T-helper 1 cell treated with Interleukin-12 subunit alpha and Interleukin-12 subunit beta and Interleukin-4 antibody, amounts not matched to agents 30 μg/mL and 1 μg/mL, for 36 hours (primary cell): ENCODE measurements around the gene BTN3A1.
"Not testable (repeated sequence)": the region's sequence is repeated elsewhere in the genome, so short reads cannot be mapped to it uniquely, and the experiment has no call there.

ENCODE experiments used
- H3K27ac Mint-ChIP-seq: one replicate; pipeline ENCODE4 v1.8.0; 2021; ENCODE audit warnings: mild to moderate bottlenecking, mixed read lengths
- H3K27me3 Mint-ChIP-seq: one replicate; pipeline ENCODE4 v1.8.0; 2021; ENCODE audit warnings: low read depth, mixed read lengths
- H3K36me3 Mint-ChIP-seq: one replicate; pipeline ENCODE4 v1.8.0; 2021; ENCODE audit warnings: low read depth, mixed read lengths
- H3K4me1 Mint-ChIP-seq: one replicate; pipeline ENCODE4 v1.8.0; 2021; ENCODE audit warnings: low read depth, mixed read lengths
- H3K4me3 Mint-ChIP-seq: one replicate; pipeline ENCODE4 v1.8.0; 2021; ENCODE audit warnings: mild to moderate bottlenecking, moderate library complexity, mixed read lengths
- H3K9me3 Mint-ChIP-seq: one replicate; pipeline ENCODE4 v1.8.0; 2021; ENCODE audit warnings: mixed read lengths

The BTN3A1 gene

GRCh38 chr6:26415036-26415614, 13.1 kb downstream of the BTN3A1 start:
- Mint-ChIP-seq H3K9me3 (peaks cover 43% of the 10 kb centered on the region), H3K27ac (no peak overlapping the region), H3K4me3 (no peak overlapping the region), H3K4me1 (peaks cover 10% of the 10 kb centered on the region), H3K36me3 (peaks cover 73% of the 10 kb centered on the region), H3K27me3 (no peaks in the 10 kb centered on the region)

GRCh38 chr6:26415791-26416190, 13.7 kb downstream of the BTN3A1 start:
- Mint-ChIP-seq H3K9me3 (peaks cover 43% of the 10 kb centered on the region), H3K4me3 (no peak overlapping the region), H3K27ac (no peak overlapping the region), H3K4me1 (peaks cover 8% of the 10 kb centered on the region), H3K36me3 (peaks cover 69% of the 10 kb centered on the region), H3K27me3 (no peaks in the 10 kb centered on the region)

- Mint-ChIP-seq H3K4me1 (peaks cover 8% of the 10 kb centered on the region), H3K27ac (no peak overlapping the region), H3K36me3 (peaks cover 64% of the 10 kb centered on the region), H3K9me3 (peaks cover 43% of the 10 kb centered on the region), H3K4me3 (no peak overlapping the region), H3K27me3 (no peaks in the 10 kb centered on the region)
Measured at GRCh38 chr6:26416288-26416687, 14.2 kb downstream of the BTN3A1 start.

GRCh38 chr6:26418077-26418476, 16.0 kb downstream of the BTN3A1 start:
- H3K27me3 Mint-ChIP-seq, H3K4me3 Mint-ChIP-seq, H3K27ac Mint-ChIP-seq: not testable (repeated sequence)
- H3K9me3 Mint-ChIP-seq, result peaks cover 43% of the 10 kb centered on the region
- peaks cover 11% of the 10 kb centered on the region for H3K4me1 Mint-ChIP-seq
- H3K36me3 Mint-ChIP-seq, result peaks cover 49% of the 10 kb centered on the region

GRCh38 chr6:26418795-26419194, 16.7 kb downstream of the BTN3A1 start:
- peaks cover 42% of the 10 kb centered on the region for H3K36me3 Mint-ChIP-seq
- H3K4me1 Mint-ChIP-seq, H3K27ac Mint-ChIP-seq, H3K27me3 Mint-ChIP-seq, H3K4me3 Mint-ChIP-seq: not testable (repeated sequence)
- peaks cover 43% of the 10 kb centered on the region for H3K9me3 Mint-ChIP-seq

- Mint-ChIP-seq H3K9me3 (peaks cover 35% of the 10 kb centered on the region), H3K4me3 (no peak overlapping the region), H3K36me3 (peaks cover 29% of the 10 kb centered on the region), H3K4me1 (peaks cover 10% of the 10 kb centered on the region), H3K27me3 (no peaks in the 10 kb centered on the region), H3K27ac (no peak overlapping the region)
Measured at GRCh38 chr6:26420688-26421171, 18.7 kb downstream of the BTN3A1 start.

GRCh38 chr6:26421259-26422144, 19.4 kb downstream of the BTN3A1 start:
- Mint-ChIP-seq H3K9me3 (peaks cover 27% of the 10 kb centered on the region), H3K36me3 (peaks cover 23% of the 10 kb centered on the region), H3K4me3 (no peak overlapping the region), H3K27ac (no peak overlapping the region), H3K4me1 (peaks cover 11% of the 10 kb centered on the region), H3K27me3 (no peaks in the 10 kb centered on the region)

- Mint-ChIP-seq H3K9me3 (peaks cover 19% of the 10 kb centered on the region), H3K36me3 (peaks cover 21% of the 10 kb centered on the region), H3K4me3 (no peak overlapping the region), H3K27me3 (no peaks in the 10 kb centered on the region), H3K4me1 (peaks cover 18% of the 10 kb centered on the region), H3K27ac (no peak overlapping the region)
Measured at GRCh38 chr6:26422329-26422728, 20.3 kb downstream of the BTN3A1 start.

- H3K4me3 Mint-ChIP-seq, result no peak overlapping the region
- peaks cover 17% of the 10 kb centered on the region for H3K4me1 Mint-ChIP-seq
- no peak overlapping the region for H3K27ac Mint-ChIP-seq
- no peaks in the 10 kb centered on the region for H3K27me3 Mint-ChIP-seq
- H3K9me3 Mint-ChIP-seq, result no peaks in the 10 kb centered on the region
- H3K36me3 Mint-ChIP-seq, result peaks cover 17% of the 10 kb centered on the region
Measured at GRCh38 chr6:26426691-26427450, 24.8 kb downstream of the BTN3A1 start.

GRCh38 chr6:26427451-26427809, 25.4 kb downstream of the BTN3A1 start:
- H3K9me3 Mint-ChIP-seq, result no peaks in the 10 kb centered on the region
- no peak overlapping the region for H3K4me3 Mint-ChIP-seq
- no peak overlapping the region for H3K27ac Mint-ChIP-seq
- peaks cover 17% of the 10 kb centered on the region for H3K36me3 Mint-ChIP-seq
- peaks cover 14% of the 10 kb centered on the region for H3K4me1 Mint-ChIP-seq
- H3K27me3 Mint-ChIP-seq, result no peaks in the 10 kb centered on the region

- Mint-ChIP-seq H3K4me3 (no peak overlapping the region), H3K4me1 (peaks cover 13% of the 10 kb centered on the region)
Measured at GRCh38 chr6:26428206-26428605, 26.1 kb downstream of the BTN3A1 start.

GRCh38 chr6:26430787-26431186, 28.7 kb downstream of the BTN3A1 start:
- H3K4me3 Mint-ChIP-seq, result no peak overlapping the region
- peaks cover 15% of the 10 kb centered on the region for H3K9me3 Mint-ChIP-seq
- no peak overlapping the region for H3K27ac Mint-ChIP-seq
- peaks cover 23% of the 10 kb centered on the region for H3K36me3 Mint-ChIP-seq
- no peaks in the 10 kb centered on the region for H3K27me3 Mint-ChIP-seq
- H3K4me1 Mint-ChIP-seq, result peaks cover 9% of the 10 kb centered on the region

More at GRCh38 chr6:26428206-26428605, 26.1 kb downstream of the BTN3A1 start:
- Mint-ChIP-seq H3K9me3 (no peaks in the 10 kb centered on the region), H3K27ac (no peak overlapping the region), H3K27me3 (no peaks in the 10 kb centered on the region), H3K36me3 (peaks cover 15% of the 10 kb centered on the region)

GRCh38 chr6:26431258-26432172, 29.4 kb downstream of the BTN3A1 start:
- Mint-ChIP-seq H3K27me3 (no peaks in the 10 kb centered on the region), H3K9me3 (peaks cover 15% of the 10 kb centered on the region), H3K36me3 (peaks cover 21% of the 10 kb centered on the region), H3K27ac (no peak overlapping the region), H3K4me3 (no peak overlapping the region), H3K4me1 (peaks cover 7% of the 10 kb centered on the region)
